ENCODE measurements around the gene PPP1R14C. TPM values are rescaled to one million over a fixed set of nuclear protein-coding genes. Genes with fewer than 3 reads are reported as not detected.

The PPP1R14C gene
- polyA plus RNA-seq, 1 donor from 2014 or later = not detected

GRCh38 chr6:150145830-150146229 lies 3.0 kb downstream of the PPP1R14C start:
- H3K27me3 Mint-ChIP-seq = peaks cover 60% of the 10 kb centered on the region
- H3K9me3 Mint-ChIP-seq = peaks cover 0 to 3% (median 0%) of the 10 kb centered on the region in 3 donors
- peak overlapping the region in 1 of 4 donors; percentile 7 for H3K4me3 Mint-ChIP-seq
- peaks cover 2% of the 10 kb centered on the region for H3K36me3 Mint-ChIP-seq
- H3K27ac Mint-ChIP-seq = no peak overlapping the region
- peaks cover 10 to 28% (median 21%) of the 10 kb centered on the region in 3 donors for H3K4me1 Mint-ChIP-seq

GRCh38 chr6:150146436-150146835 lies 3.6 kb downstream of the PPP1R14C start:
- Mint-ChIP-seq H3K4me1 (peaks cover 9 to 28% (median 21%) of the 10 kb centered on the region in 3 donors), H3K9me3 (peaks cover 0 to 3% (median 0%) of the 10 kb centered on the region in 3 donors), H3K36me3 (peaks cover 2% of the 10 kb centered on the region), H3K4me3 (no peak overlapping the region), H3K27me3 (peaks cover 62% of the 10 kb centered on the region), H3K27ac (no peak overlapping the region)

GRCh38 chr6:150149146-150149545 lies 6.3 kb downstream of the PPP1R14C start:
- Mint-ChIP-seq H3K27me3 (peaks cover 67% of the 10 kb centered on the region), H3K4me3 (peak overlapping the region in 1 of 4 donors; percentile 67), H3K36me3 (peaks cover 2% of the 10 kb centered on the region), H3K9me3 (no peaks in the 10 kb centered on the region), H3K27ac (no peak overlapping the region), H3K4me1 (peaks cover 9 to 34% (median 14%) of the 10 kb centered on the region in 3 donors)

GRCh38 chr6:150150458-150150820 lies 7.6 kb downstream of the PPP1R14C start:
- Mint-ChIP-seq H3K4me3 (no peak overlapping the region), H3K36me3 (peaks cover 2% of the 10 kb centered on the region), H3K9me3 (no peaks in the 10 kb centered on the region), H3K27me3 (peaks cover 57% of the 10 kb centered on the region), H3K4me1 (peaks cover 5 to 21% (median 11%) of the 10 kb centered on the region in 3 donors), H3K27ac (no peak overlapping the region)

GRCh38 chr6:150150821-150151646 lies 8.2 kb downstream of the PPP1R14C start:
- Mint-ChIP-seq H3K27me3 (peaks cover 51% of the 10 kb centered on the region), H3K36me3 (peaks cover 2% of the 10 kb centered on the region), H3K4me3 (no peak overlapping the region), H3K27ac (no peak overlapping the region), H3K9me3 (no peaks in the 10 kb centered on the region), H3K4me1 (peaks cover 1 to 15% (median 5%) of the 10 kb centered on the region in 3 donors)

GRCh38 chr6:150152891-150153876 lies 10.3 kb downstream of the PPP1R14C start:
- Mint-ChIP-seq H3K36me3 (peaks cover 2% of the 10 kb centered on the region), H3K27ac (peak overlapping the region in 1 of 3 donors; percentile 8), H3K4me1 (peaks cover 0 to 14% (median 3%) of the 10 kb centered on the region in 3 donors), H3K4me3 (no peak overlapping the region), H3K9me3 (no peaks in the 10 kb centered on the region), H3K27me3 (peaks cover 41% of the 10 kb centered on the region)

GRCh38 chr6:150153905-150154492 lies 11.2 kb downstream of the PPP1R14C start:
- H3K36me3 Mint-ChIP-seq = peaks cover 2% of the 10 kb centered on the region
- no peaks in the 10 kb centered on the region for H3K9me3 Mint-ChIP-seq
- H3K27me3 Mint-ChIP-seq = peaks cover 36% of the 10 kb centered on the region
- no peak overlapping the region for H3K4me3 Mint-ChIP-seq
- no peak overlapping the region for H3K27ac Mint-ChIP-seq
- peaks cover 0 to 14% (median 3%) of the 10 kb centered on the region in 3 donors for H3K4me1 Mint-ChIP-seq

GRCh38 chr6:150156460-150156859 lies 13.6 kb downstream of the PPP1R14C start:
- Mint-ChIP-seq H3K36me3 (no peaks in the 10 kb centered on the region), H3K9me3 (peaks cover 0 to 2% (median 0%) of the 10 kb centered on the region in 3 donors), H3K27ac (no peak overlapping the region), H3K4me1 (peaks cover 0 to 14% (median 3%) of the 10 kb centered on the region in 3 donors), H3K4me3 (no peak overlapping the region), H3K27me3 (peaks cover 19% of the 10 kb centered on the region)

GRCh38 chr6:150157081-150157480 lies 14.2 kb downstream of the PPP1R14C start:
- Mint-ChIP-seq H3K9me3 (peaks cover 0 to 2% (median 0%) of the 10 kb centered on the region in 3 donors), H3K27ac (peak overlapping the region in 1 of 3 donors; percentile 7), H3K27me3 (peaks cover 17% of the 10 kb centered on the region), H3K36me3 (no peaks in the 10 kb centered on the region), H3K4me3 (peak overlapping the region in 1 of 4 donors; percentile 33), H3K4me1 (peaks cover 0 to 14% (median 3%) of the 10 kb centered on the region in 3 donors)

- no peak overlapping the region for H3K4me3 Mint-ChIP-seq
- H3K36me3 Mint-ChIP-seq = no peaks in the 10 kb centered on the region
- no peaks in the 10 kb centered on the region for H3K27me3 Mint-ChIP-seq
- H3K4me1 Mint-ChIP-seq = no peaks in the 10 kb centered on the region
- peaks cover 0 to 2% (median 0%) of the 10 kb centered on the region in 3 donors for H3K9me3 Mint-ChIP-seq
- no peak overlapping the region for H3K27ac Mint-ChIP-seq
Measured at GRCh38 chr6:150159757-150160156, 16.9 kb downstream of the PPP1R14C start.

- Mint-ChIP-seq H3K9me3 (peaks cover 0 to 2% (median 0%) of the 10 kb centered on the region in 3 donors), H3K4me3 (no peak overlapping the region), H3K4me1 (peaks cover 3 to 13% (median 9%) of the 10 kb centered on the region in 3 donors), H3K27ac (no peak overlapping the region), H3K36me3 (no peaks in the 10 kb centered on the region), H3K27me3 (no peaks in the 10 kb centered on the region)
Measured at GRCh38 chr6:150163970-150164369, 21.1 kb downstream of the PPP1R14C start.

GRCh38 chr6:150165020-150165702 lies 22.3 kb downstream of the PPP1R14C start:
- H3K36me3 Mint-ChIP-seq = peaks cover 2% of the 10 kb centered on the region
- H3K27me3 Mint-ChIP-seq = no peaks in the 10 kb centered on the region
- H3K4me1 Mint-ChIP-seq = peaks cover 12 to 22% (median 15%) of the 10 kb centered on the region in 3 donors
- peak overlapping the region in 1 of 4 donors; percentile 62 for H3K4me3 Mint-ChIP-seq
- H3K9me3 Mint-ChIP-seq = no peaks in the 10 kb centered on the region
- H3K27ac Mint-ChIP-seq = no peak overlapping the region

GRCh38 chr6:150167479-150167873 lies 24.6 kb downstream of the PPP1R14C start:
- Mint-ChIP-seq H3K9me3 (no peaks in the 10 kb centered on the region), H3K36me3 (peaks cover 3% of the 10 kb centered on the region), H3K4me3 (peak overlapping the region in 3 of 4 donors; percentile 89 to 96 (median 95)), H3K27me3 (no peaks in the 10 kb centered on the region), H3K4me1 (peaks cover 17 to 25% (median 22%) of the 10 kb centered on the region in 3 donors), H3K27ac (peak overlapping the region; percentile 84 to 98 (median 91))

GRCh38 chr6:150169181-150169580 lies 26.3 kb downstream of the PPP1R14C start:
- Mint-ChIP-seq H3K27ac (peak overlapping the region in 1 of 3 donors; percentile 63), H3K27me3 (peaks cover 2% of the 10 kb centered on the region), H3K4me3 (peak overlapping the region in 2 of 4 donors; percentile 54 to 79), H3K9me3 (no peaks in the 10 kb centered on the region), H3K4me1 (peaks cover 17 to 26% (median 25%) of the 10 kb centered on the region in 3 donors), H3K36me3 (peaks cover 3% of the 10 kb centered on the region)

Data from IgD-negative memory B cell (primary cell).